HL-60 (cell line): ENCODE data around the gene MMRN1.

Experiments used
- CTCF ChIP-seq: IDR thresholded peaks from one replicate; pipeline ENCODE4 v1.5.1; 2011; ENCODE audit warnings: low read length, control low read depth, inconsistent platforms; ENCODE audit not compliant: insufficient read depth
- GABPA ChIP-seq: IDR thresholded peaks from 2 replicates; pipeline ENCODE4 v1.6.1; 2012; ENCODE audit warnings: low read depth
- POLR2AphosphoS5 ChIP-seq: IDR thresholded peaks from 2 replicates; pipeline ENCODE4 v1.6.1; 2012; ENCODE audit warnings: low read depth
- REST ChIP-seq: IDR thresholded peaks from 2 replicates; pipeline ENCODE4 v1.6.1; 2012; ENCODE audit warnings: low read depth; ENCODE audit not compliant: insufficient replicate concordance
- SPI1 ChIP-seq: IDR thresholded peaks from 2 replicates; pipeline ENCODE4 v1.6.1; 2012; ENCODE audit warnings: low read depth, mild to moderate bottlenecking, borderline replicate concordance

- no peak for TF ChIP-seq CTCF
- no peak for TF ChIP-seq POLR2AphosphoS5
- no peak for TF ChIP-seq REST
- no peak for TF ChIP-seq SPI1
- TF ChIP-seq GABPA, result no peak
Observed at GRCh38 chr4:89855236-89855635, 39.4 kb upstream of the MMRN1 start.
